ENCODE data around the gene TROAP.
"Not testable (repeated sequence)": the region's sequence is repeated elsewhere in the genome, so short reads cannot be mapped to it uniquely, and the experiment has no call there.

Gene TROAP

GRCh38 chr12:49330631-49331379 lies 7.8 kb downstream of the TROAP start:
- DNase-seq, result no peak

DNA sequence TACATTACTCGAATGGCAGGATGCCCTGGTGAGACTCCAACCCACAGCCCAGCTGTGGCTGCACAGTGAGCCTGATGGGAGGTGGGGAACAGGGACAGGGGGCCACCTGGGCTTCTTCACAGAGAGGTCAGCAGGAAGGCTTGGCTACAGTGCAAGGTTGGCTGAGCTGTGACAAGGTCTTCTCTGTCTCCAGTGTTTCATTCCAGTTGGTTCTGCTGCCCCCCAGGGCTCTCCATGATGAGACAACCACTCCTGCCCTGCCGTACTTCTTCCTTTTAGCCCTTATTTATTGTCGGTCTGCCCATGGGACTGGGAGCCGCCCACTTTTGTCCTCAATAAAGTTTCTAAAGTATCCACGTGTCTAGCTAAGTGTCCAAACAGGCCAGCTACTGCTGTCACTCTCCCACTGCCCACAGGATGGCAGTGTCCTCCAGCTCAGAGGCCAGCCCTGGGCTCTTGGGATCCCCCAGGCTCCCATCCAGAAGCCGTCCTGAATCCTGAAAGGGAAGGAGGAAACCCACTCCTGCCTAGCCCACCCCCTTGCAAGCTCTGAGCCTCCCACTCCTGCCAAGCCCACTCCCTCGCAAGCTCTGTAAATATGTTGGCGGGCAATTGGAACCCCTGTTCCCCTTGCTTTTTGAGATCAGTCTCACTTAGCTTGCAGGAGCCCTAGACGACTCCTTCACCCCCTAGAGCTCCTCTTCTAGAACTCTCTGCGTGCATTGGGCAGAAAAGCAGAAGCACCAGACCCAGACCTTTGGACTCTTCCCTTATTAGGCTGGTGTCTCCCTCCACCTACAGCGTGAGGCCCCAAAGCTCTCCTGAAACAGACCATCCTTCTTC lies 8.5 kb downstream of the TROAP start:
- DNase-seq, result peak; percentile 23

- no peak for DNase-seq
These were observed 9.4 kb downstream of the TROAP start for GRCh38 chr12:49332441-49332861.

DNA sequence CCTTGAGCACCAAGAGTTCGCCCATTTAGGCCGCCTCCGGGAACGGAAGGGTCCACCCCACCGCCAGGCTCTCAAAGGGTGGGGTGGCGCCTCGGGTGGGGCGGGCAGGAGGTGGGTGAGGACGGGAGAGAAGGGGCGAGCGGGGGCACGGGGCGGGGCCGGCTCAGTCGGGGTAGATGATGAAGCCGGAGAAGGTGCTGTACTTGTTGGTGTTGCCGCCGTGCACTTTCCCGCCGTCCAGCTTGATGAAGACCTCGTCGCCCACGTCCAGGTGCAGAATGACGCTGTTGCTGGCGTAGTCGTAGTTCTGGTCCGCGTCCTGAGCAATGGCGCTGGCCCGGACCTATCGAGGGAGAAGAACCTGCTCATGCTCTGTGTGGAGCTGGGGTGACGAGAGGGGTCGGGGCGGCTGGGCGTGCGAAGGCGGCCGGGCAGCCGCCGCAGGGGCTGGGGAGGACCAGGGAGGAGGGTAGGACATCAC lies 9.9 kb downstream of the TROAP start:
- DNase-seq, result no peak

- DNase-seq, result not testable (repeated sequence)
These were observed 10.7 kb downstream of the TROAP start for GRCh38 chr12:49333778-49334177.

GRCh38 chr12:49334226-49334625 lies 11.2 kb downstream of the TROAP start:
- DNase-seq, result no peak

GRCh38 chr12:49334681-49335080 lies 11.6 kb downstream of the TROAP start:
- no peak for DNase-seq

DNA sequence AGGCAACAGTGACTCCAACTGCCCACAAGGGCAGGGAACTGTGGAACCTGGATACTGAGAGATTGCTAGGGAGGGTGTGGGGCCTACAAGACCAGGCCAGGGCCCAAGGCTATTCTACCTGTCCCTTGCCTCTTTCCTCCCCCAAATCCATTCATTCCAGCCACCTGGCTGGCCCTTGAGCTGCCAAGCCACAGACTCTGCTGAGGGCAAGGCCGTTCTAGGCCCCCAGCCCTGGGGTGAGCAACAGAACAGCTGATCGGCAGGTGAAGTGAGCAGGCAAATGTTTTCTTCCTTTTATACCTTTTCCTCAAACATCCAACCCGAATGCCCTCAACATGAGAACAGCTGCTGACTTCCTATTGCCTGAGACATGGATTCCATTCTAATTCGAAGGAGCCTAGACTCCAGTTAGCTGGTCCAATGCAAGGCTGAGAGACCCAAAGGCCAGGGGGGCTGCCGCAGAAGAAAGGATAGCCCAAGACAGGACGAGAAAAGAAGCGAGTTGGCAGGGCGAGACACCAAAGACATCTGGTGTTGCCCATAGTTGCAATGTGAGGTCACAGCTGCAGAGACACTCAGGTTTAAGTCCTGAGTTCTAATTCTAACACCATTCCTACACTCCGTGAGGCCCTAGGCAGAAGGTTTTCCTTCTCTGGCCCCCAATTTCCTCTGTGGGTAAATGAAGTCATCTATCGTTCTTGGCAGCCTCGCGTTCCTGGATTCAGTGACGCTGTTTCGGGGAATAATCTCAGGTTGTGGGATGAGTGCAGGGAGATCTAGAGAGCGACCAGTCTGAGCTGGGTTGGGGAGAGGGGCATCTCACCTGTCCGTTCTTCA lies 12.3 kb downstream of the TROAP start:
- DNase-seq, result no peak

- DNase-seq, result no peak
These were observed 13.0 kb downstream of the TROAP start for GRCh38 chr12:49335955-49336644.

GRCh38 chr12:49336645-49337584 lies 13.9 kb downstream of the TROAP start, which contains the start of gene C1QL4:
Gene C1QL4 (minus strand): TSS chr12:49337188. CDS start chr12:49336477, 711 bp downstream.
- peak; percentile 51 for DNase-seq

DNA sequence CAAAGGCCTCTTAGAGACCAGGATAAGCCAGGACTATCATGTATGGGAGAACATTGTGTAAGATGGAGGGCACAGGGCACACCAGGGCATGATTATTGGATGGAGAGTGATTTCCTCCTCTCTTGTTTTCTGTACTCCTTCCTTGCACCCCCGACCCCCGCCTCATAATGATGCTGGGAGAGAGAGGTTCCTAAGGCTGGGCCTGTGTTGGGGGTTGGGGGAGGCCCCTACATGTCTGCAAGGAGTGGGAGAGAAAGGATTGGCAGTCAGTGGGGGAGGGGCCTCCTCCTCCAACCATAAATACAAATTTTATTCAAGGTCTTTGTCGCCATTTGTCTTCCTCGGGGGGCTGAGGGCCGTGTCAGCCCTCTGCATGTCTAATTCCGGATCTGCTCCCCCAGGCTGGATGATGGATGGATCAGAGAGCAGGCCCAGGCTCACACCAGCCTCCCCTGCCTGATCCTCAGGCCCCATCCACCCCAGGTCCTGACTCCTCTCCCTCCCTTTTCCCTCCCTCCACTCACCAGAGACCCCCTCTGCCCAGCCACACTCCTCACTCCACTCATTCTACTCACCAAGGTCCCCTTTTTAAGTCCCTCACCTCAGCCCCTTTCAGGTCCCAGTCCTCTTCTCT lies 15.9 kb downstream of the TROAP start:
- DNase-seq, result no peak

DNA sequence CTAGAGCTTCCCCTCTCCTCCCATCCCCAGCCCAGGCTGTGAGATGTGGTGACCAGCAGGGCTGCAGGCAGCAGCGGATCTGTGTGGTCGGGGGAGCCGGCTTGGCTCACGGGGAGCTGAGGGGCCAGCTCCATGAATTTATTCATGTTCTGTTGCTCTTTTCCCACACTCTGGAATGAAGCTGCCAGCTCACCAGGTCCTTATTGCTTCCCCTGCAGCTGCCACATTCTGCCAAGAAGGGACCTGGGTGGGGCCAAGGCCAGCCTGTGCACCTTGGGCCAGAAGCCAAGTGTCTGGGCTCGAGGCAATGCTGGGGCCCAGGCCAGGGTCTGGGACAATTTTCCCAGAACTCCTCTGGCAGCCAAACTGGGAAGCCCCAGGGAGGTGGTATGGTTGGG lies 16.4 kb downstream of the TROAP start:
- DNase-seq, result no peak

GRCh38 chr12:49340095-49340870 lies 17.2 kb downstream of the TROAP start:
- DNase-seq, result no peak

- DNase-seq, result no peak
These were observed 18.1 kb downstream of the TROAP start for GRCh38 chr12:49340971-49341776.

DNA sequence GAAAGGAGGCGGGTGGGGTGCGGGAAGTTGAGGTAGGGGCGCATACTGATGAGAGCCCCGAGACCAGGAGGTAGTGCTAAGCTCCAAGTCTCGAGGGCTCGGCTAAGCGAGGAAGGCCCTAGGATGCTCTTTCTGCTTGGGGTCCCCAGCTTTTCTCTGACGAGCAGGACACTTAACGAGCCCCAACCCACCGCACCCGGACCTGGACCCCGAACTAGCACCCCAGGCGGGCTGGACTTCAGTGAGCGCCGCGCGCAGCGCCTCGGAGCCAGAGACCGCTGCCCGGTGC lies 18.7 kb downstream of the TROAP start:
- DNase-seq, result no peak

DNA sequence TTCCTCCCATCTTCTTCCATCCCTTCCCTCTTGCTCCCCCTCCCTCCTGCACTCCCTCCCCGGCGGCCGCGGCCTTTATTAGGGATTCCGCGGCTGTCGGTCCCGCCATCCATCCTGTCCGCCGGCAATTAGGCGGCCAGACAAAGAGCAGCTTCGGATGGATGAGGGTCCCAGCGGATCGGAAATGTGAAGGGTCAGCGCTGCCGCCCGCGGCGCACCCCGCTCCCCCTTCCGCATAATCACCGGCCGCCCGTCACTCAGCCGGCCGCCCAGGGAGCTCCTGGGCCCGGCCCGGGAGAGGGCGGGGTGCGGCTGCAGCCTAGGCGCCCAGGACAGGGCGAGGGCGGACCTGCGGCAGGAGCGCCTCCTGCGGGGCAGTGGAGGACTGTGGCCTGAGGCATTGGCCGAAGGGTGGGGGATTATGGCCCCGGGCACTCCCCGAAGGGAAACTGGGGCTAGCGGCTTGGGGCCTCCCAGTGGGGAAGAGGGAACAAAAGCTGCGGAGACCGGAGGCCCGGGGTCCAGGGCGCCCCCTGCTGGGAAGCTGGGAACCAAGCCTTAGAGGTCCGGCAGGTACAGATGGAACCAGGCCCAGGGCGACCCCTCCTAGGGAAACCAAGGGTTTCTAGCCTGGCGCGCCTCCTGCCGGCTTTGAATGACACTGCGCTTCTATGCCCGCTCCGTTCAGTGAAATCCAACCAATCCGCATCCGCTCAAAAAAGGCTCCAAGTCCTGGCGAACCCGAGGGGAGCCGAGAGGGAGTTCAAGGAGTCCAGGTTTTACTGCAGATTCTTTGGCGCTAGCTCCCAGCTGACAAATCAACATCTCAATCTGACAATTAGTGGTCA lies 19.2 kb downstream of the TROAP start:
- peak; percentile 76 for DNase-seq

- DNase-seq, result no peak
These were observed 20.1 kb downstream of the TROAP start for GRCh38 chr12:49342914-49343731.

Data from NCI-H2029 (cell line).